H1 (cell line): ENCODE measurements around the gene BTK. TPM values are rescaled to one million over a fixed set of nuclear protein-coding genes. Genes with fewer than 3 reads are reported as not detected.

Source experiments
- CTCF ChIA-PET: fragments of 300-600 bp; sonication (Branson Sonifier 250); formaldehyde crosslinking; loops from one replicate; lab custom pipeline; 2021; ENCODE audit not compliant: partially characterized antibody; lab: Charles Lee
- POLR2A ChIA-PET: fragments of 300-600 bp; sonication (Branson Sonifier 250); formaldehyde crosslinking; loops from one replicate; lab custom pipeline; 2021; ENCODE audit warnings: inconsistent platforms; ENCODE audit not compliant: partially characterized antibody; lab: Charles Lee
- DNase-seq, 2 experiments: peaks; one replicate each; pipeline versions ENCODE4 v3.0.0 to v3.0.0-alpha.2; 2010 to 2022; ENCODE audit warnings: low spot score in 2 of 2, low read depth in 1 of 2, mixed read lengths in 1 of 2
- FAIRE-seq: peaks from 2 replicates; lab custom pipeline; 2011; peaks lifted over from hg19 to GRCh38; lab: Jason Lieb, UNC
- H2AFZ ChIP-seq: 2 replicates; pipeline ENCODE4 v1.8.1; 2012; ENCODE audit warnings: low read length, inconsistent platforms
- H2AK5ac ChIP-seq: 2 replicates; pipeline ENCODE4 v1.6.1; 2013; ENCODE audit warnings: low read depth, low read length
- H2BK120ac ChIP-seq: replicated peaks from 2 replicates; pipeline ENCODE3; 2013; ENCODE audit warnings: low read depth, low read length, inconsistent platforms
- H2BK12ac ChIP-seq: 2 replicates; pipeline ENCODE4 v1.6.1; 2013; ENCODE audit warnings: low read depth, low read length
- H2BK15ac ChIP-seq: 2 replicates; pipeline ENCODE4 v1.6.1; 2013; ENCODE audit warnings: low read length
- H2BK20ac ChIP-seq: 2 replicates; pipeline ENCODE4 v1.6.1; 2013; ENCODE audit warnings: low read length
- H2BK5ac ChIP-seq: 2 replicates; pipeline ENCODE4 v1.6.1; 2013; ENCODE audit warnings: low read depth, low read length
- H3K14ac ChIP-seq: 2 replicates; pipeline ENCODE4 v1.6.1; 2013; ENCODE audit warnings: inconsistent platforms; ENCODE audit not compliant: insufficient read length
- H3K18ac ChIP-seq: 2 replicates; pipeline ENCODE4 v1.6.1; 2013; ENCODE audit warnings: low read length; ENCODE audit errors: extremely low read depth
- H3K23ac ChIP-seq: 2 replicates; pipeline ENCODE4 v1.6.1; 2013; ENCODE audit warnings: inconsistent platforms; ENCODE audit not compliant: insufficient read length
- H3K23me2 ChIP-seq: 2 replicates; pipeline ENCODE4 v1.6.1; 2013; ENCODE audit warnings: low read depth, low read length
- H3K27ac ChIP-seq: 2 replicates; pipeline ENCODE4 v1.6.1; 2011; ENCODE audit warnings: low read depth, low read length, inconsistent platforms
- H3K27me3 ChIP-seq, 4 experiments: replicated peaks in 1 of 4; 1 replicate in 1 of 4; 2 replicates in 3 of 4; pipeline versions ENCODE4 v1.6.1 to v1.8.1; 2011 to 2013; ENCODE audit warnings: low read length in 3 of 4, mild to moderate bottlenecking in 3 of 4, inconsistent platforms in 2 of 4, mixed read lengths in 2 of 4, moderate library complexity in 1 of 4; ENCODE audit not compliant: control insufficient read depth in 3 of 4, insufficient read depth in 3 of 4; ENCODE audit errors: extremely low read depth in 1 of 4
- H3K36me3 ChIP-seq, 4 experiments: 2 replicates each; pipeline versions ENCODE4 v1.6.1 to v1.8.1; 2011 to 2013; ENCODE audit warnings: mild to moderate bottlenecking in 4 of 4, low read length in 3 of 4, moderate library complexity in 2 of 4, control low read depth in 1 of 4, inconsistent platforms in 1 of 4; ENCODE audit not compliant: insufficient read depth in 4 of 4, control insufficient read depth in 2 of 4
- H3K4ac ChIP-seq: replicated peaks from 2 replicates; pipeline ENCODE3; 2013; ENCODE audit warnings: low read length, low read depth, mixed read lengths, inconsistent platforms; ENCODE audit not compliant: insufficient read length
- H3K4me1 ChIP-seq, 4 experiments: replicated peaks in 1 of 4; 1 replicate in 1 of 4; 2 replicates in 3 of 4; pipeline versions ENCODE4 v1.6.1 to v1.8.1; 2011 to 2013; ENCODE audit warnings: low read length in 3 of 4, inconsistent platforms in 2 of 4, mixed read lengths in 1 of 4; ENCODE audit not compliant: insufficient read depth in 4 of 4, control insufficient read depth in 3 of 4
- H3K4me2 ChIP-seq, 2 experiments: 2 replicates each; pipeline versions ENCODE4 v1.6.1 to v1.8.1; 2011 to 2013; ENCODE audit warnings: low read depth in 2 of 2, low read length in 2 of 2, control low read depth in 1 of 2, inconsistent platforms in 1 of 2, mild to moderate bottlenecking in 1 of 2; ENCODE audit not compliant: insufficient read depth in 1 of 2
- H3K4me3 ChIP-seq, 4 experiments: fragments of 200-600, 300-600 bp in 1 of 4; sonication (generic), shearing (Covaris generic), sonication (Bioruptor Twin) in 1 of 4; 2 replicates each; pipeline versions ENCODE4 v1.5.1 to v1.8.1; 2011 to 2016; ENCODE audit warnings: low read length in 4 of 4, low read depth in 3 of 4, control low read depth in 2 of 4, inconsistent platforms in 2 of 4, mild to moderate bottlenecking in 2 of 4, mixed read lengths in 1 of 4, moderate library complexity in 1 of 4; ENCODE audit not compliant: insufficient read depth in 2 of 4; ENCODE audit errors: extremely low read depth in 1 of 4
- H3K56ac ChIP-seq: replicated peaks from 2 replicates; pipeline ENCODE3; 2013; ENCODE audit warnings: low read depth, mild to moderate bottlenecking, mixed read lengths, low read length, inconsistent platforms; ENCODE audit not compliant: insufficient read length
- H3K79me1 ChIP-seq: 2 replicates; pipeline ENCODE4 v1.6.1; 2013; ENCODE audit warnings: low read depth, low read length, control low read depth
- H3K79me2 ChIP-seq, 2 experiments: 2 replicates each; pipeline versions ENCODE4 v1.6.1 to v1.8.1; 2012 to 2013; ENCODE audit warnings: low read length in 2 of 2, mild to moderate bottlenecking in 2 of 2, inconsistent platforms in 1 of 2; ENCODE audit not compliant: insufficient read depth in 2 of 2, control insufficient read depth in 1 of 2
- H3K9ac ChIP-seq, 4 experiments: replicated peaks in 1 of 4; 1 replicate in 1 of 4; 2 replicates in 3 of 4; pipeline versions ENCODE4 v1.6.1 to v1.8.1; 2011 to 2013; ENCODE audit warnings: low read depth in 3 of 4, low read length in 3 of 4, control low read depth in 2 of 4, mild to moderate bottlenecking in 2 of 4, moderate library complexity in 2 of 4, inconsistent platforms in 1 of 4; ENCODE audit errors: extremely low read depth in 1 of 4
- H3K9me3 ChIP-seq, 2 experiments: 2 replicates each; pipeline versions ENCODE4 v1.6.1 to v1.8.1; 2012 to 2013; ENCODE audit warnings: mild to moderate bottlenecking in 2 of 2, moderate library complexity in 2 of 2, control low read depth in 1 of 2, inconsistent platforms in 1 of 2, low read depth in 1 of 2, low read length in 1 of 2, mixed read lengths in 1 of 2; ENCODE audit not compliant: insufficient read depth in 2 of 2
- H4K20me1 ChIP-seq, 2 experiments: replicated peaks in 1 of 2; 2 replicates each; pipeline versions ENCODE3 to v1.8.1; 2011 to 2013; ENCODE audit warnings: inconsistent platforms in 2 of 2, low read length in 2 of 2, mild to moderate bottlenecking in 1 of 2; ENCODE audit not compliant: insufficient read depth in 2 of 2, control insufficient read depth in 1 of 2
- H4K5ac ChIP-seq: 2 replicates; pipeline ENCODE4 v1.6.1; 2013; ENCODE audit warnings: low read length, low read depth, mixed read lengths, inconsistent platforms; ENCODE audit not compliant: insufficient read length
- H4K8ac ChIP-seq: 2 replicates; pipeline ENCODE4 v1.8.0; 2013; ENCODE audit warnings: mild to moderate bottlenecking, moderate library complexity, low read length, inconsistent platforms; ENCODE audit not compliant: insufficient read depth; ENCODE audit errors: extremely low read depth
- H4K91ac ChIP-seq: replicated peaks from 2 replicates; pipeline ENCODE3; 2013; ENCODE audit warnings: low read length, mixed read lengths, inconsistent platforms; ENCODE audit not compliant: insufficient read length
- EP300 ChIP-seq, 2 experiments: IDR thresholded peaks; 1 replicate in 1 of 2; 2 replicates in 1 of 2; pipeline ENCODE4 v1.6.1; 2011 to 2012; ENCODE audit warnings: low read depth in 2 of 2, low read length in 2 of 2, mild to moderate bottlenecking in 2 of 2, borderline replicate concordance in 1 of 2, inconsistent platforms in 1 of 2, moderate library complexity in 1 of 2
- FOSL1 ChIP-seq: IDR thresholded peaks from 2 replicates; pipeline ENCODE4 v1.6.1; 2011; ENCODE audit warnings: mild to moderate bottlenecking, low read depth, low read length, moderate library complexity; ENCODE audit not compliant: insufficient read depth
- NANOG ChIP-seq: IDR thresholded peaks from 2 replicates; pipeline ENCODE4 v1.6.1; 2011; ENCODE audit warnings: low read length, low read depth, mild to moderate bottlenecking, inconsistent platforms; ENCODE audit not compliant: insufficient read depth, poor library complexity, severe bottlenecking
- SP1 ChIP-seq: IDR thresholded peaks from 2 replicates; pipeline ENCODE4 v1.6.1; 2011; ENCODE audit warnings: low read depth, low read length
- TCF12 ChIP-seq: IDR thresholded peaks from 2 replicates; pipeline ENCODE4 v1.6.1; 2011; ENCODE audit warnings: low read depth, mild to moderate bottlenecking, low read length
- WGBS, 2 experiments: shearing (Covaris generic) in 1 of 2; methylation state at CpG; one replicate each; pipeline versions ENCODE4 v1.1.6 to v1.1.7; 2013 to 2015; ENCODE audit warnings: low lambda C conversion rate in 2 of 2, mixed read lengths in 2 of 2, inconsistent platforms in 1 of 2, low coverage in 1 of 2, missing lambda C conversion rate in 1 of 2; ENCODE audit not compliant: insufficient replicate concordance in 2 of 2, insufficient coverage in 1 of 2, insufficient read length in 1 of 2; ENCODE audit errors: extremely low coverage in 1 of 2, missing lambda C conversion rate in 1 of 2; 5-methylcytosine and 5-hydroxymethylcytosine counted together
- polyA plus RNA-seq, 7 experiments: library from polyadenylated mRNA; depleted of rRNA in 3 of 7; stranded (reverse) in 5 of 7; unstranded in 2 of 7; fragments of >200 nt in 5 of 7; fragments of 200-250 nt in 2 of 7; gene quantifications; 1 replicate in 5 of 7; 2 replicates in 1 of 7; 4 replicates in 1 of 7; pipeline versions ENCODE4 v1.2.1 to v1.2.3, GENCODE V29; 2011 to 2013; ENCODE audit warnings: missing spikeins in 2 of 7, mixed read lengths in 2 of 7
- total RNA-seq: library from RNA; stranded (reverse); fragmentation: NEBNext Ultra II Directional; extraction: Animal tissue kit (Norgen Biotek cat#: 25700); gene quantifications from 2 replicates; pipeline ENCODE4 v1.2.1, GENCODE V29; 2021

BTK gene
- total and polyA plus RNA-seq, 2 of the 8 experiments (the other 6 are each of a cell fraction or from before 2014, with no cell fraction given), result 0.06 to 0.20 TPM

DNA sequence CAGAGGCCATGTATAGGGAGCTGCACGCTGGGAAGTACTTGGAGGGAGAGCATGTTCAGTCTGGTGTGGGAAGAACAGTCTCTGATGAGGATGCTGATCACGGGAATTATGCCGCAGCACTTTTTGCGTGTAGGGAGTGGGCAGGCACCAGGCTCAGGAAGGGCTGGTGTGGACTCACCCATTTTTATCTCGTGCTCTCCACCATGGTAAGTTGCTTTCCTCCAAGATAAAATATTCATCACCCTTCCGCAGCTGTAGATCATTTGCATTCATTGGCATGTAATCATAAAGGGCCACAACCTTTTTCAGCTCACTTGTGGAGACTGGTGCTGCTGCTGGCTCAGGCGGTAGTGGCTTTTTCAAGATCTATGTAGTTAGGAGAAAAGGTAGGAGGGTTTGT lies 25.6 kb downstream of the BTK start:
- no peak overlapping the region for H3K14ac ChIP-seq
- H3K27ac ChIP-seq, result no peak overlapping the region
- FAIRE-seq (no peak), DNase-seq (no peak)
- no peaks in the 10 kb centered on the region for H3K36me3 ChIP-seq
- TF ChIP-seq FOSL1, result no peak
- no peak for TF ChIP-seq EP300 (IDR thresholded peaks at IDR 0.05; ENCODE audit: borderline replicate concordance in 1 of 2, low read depth in 2 of 2, low read length in 2 of 2)
- no peak for TF ChIP-seq TCF12
- no peak for TF ChIP-seq SP1
- TF ChIP-seq NANOG, result no peak
- no peaks in the 10 kb centered on the region for H3K79me1 ChIP-seq
- H2BK5ac ChIP-seq, result no peak overlapping the region
- no peaks in the 10 kb centered on the region for H3K79me2 ChIP-seq
- H3K27me3 ChIP-seq, result no peaks in the 10 kb centered on the region
- no peak overlapping the region for H2BK12ac ChIP-seq
- H2BK120ac ChIP-seq, result no peak overlapping the region
- H3K4ac ChIP-seq, result no peak overlapping the region
- H3K9ac ChIP-seq, result no peak overlapping the region
- H3K18ac ChIP-seq, result no peak overlapping the region
- H3K4me3 ChIP-seq, result no peak overlapping the region
- WGBS, 2 experiments, result 89% methylated on average over 6 of the region's 7 CpGs; no CpG with 5 or more reads in 1 of the 2 experiments
- H3K23me2 ChIP-seq, result no peaks in the 10 kb centered on the region
- H3K4me1 ChIP-seq, result no peaks in the 10 kb centered on the region
- ChIA-PET CTCF (interaction anchor here (0.7 kb wide), 1 partner anchor 23 kb away, joined by 3 read pairs; no protein-coding TSS in a partner anchor), POLR2A (interaction anchor here (1.5 kb wide), 1 partner anchor 30 kb away, joined by 5 read pairs; the partner anchor contains the start of gene RPL36A)
- no peak overlapping the region for H2BK20ac ChIP-seq
- no peak overlapping the region for H2AK5ac ChIP-seq
- no peak overlapping the region for H3K56ac ChIP-seq
- H2AFZ ChIP-seq, result no peak overlapping the region
- no peak overlapping the region for H4K91ac ChIP-seq
- no peak overlapping the region for H2BK15ac ChIP-seq
- no peak overlapping the region for H4K5ac ChIP-seq
- no peaks in the 10 kb centered on the region for H3K9me3 ChIP-seq
- no peaks in the 10 kb centered on the region for H4K20me1 ChIP-seq
- no peak overlapping the region for H3K23ac ChIP-seq
- no peak overlapping the region for H3K4me2 ChIP-seq
- H4K8ac ChIP-seq, result no peak overlapping the region
